Activated T-cell treated with anti-CD3 and anti-CD28 coated beads for 24 hours (primary cell): Measurements from ENCODE around the gene KIAA0930.
"Not testable (repeated sequence)": the region's sequence is repeated elsewhere in the genome, so short reads cannot be mapped to it uniquely, and the experiment has no call there.

ENCODE experiments used
- DNase-seq: peaks from one replicate; pipeline ENCODE4 v3.0.0-alpha.2; 2020; ENCODE audit warnings: low read depth

Gene KIAA0930

GRCh38 chr22:45240810-45241631, at the start of gene KIAA0930:
Gene KIAA0930 (minus strand): TSS chr22:45240894. CDS start chr22:45240703, 191 bp downstream.
- DNase-seq: peak; percentile 71

GRCh38 chr22:45286854-45287551, 46.3 kb upstream of the KIAA0930 start:
- DNase-seq: no peak

DNA sequence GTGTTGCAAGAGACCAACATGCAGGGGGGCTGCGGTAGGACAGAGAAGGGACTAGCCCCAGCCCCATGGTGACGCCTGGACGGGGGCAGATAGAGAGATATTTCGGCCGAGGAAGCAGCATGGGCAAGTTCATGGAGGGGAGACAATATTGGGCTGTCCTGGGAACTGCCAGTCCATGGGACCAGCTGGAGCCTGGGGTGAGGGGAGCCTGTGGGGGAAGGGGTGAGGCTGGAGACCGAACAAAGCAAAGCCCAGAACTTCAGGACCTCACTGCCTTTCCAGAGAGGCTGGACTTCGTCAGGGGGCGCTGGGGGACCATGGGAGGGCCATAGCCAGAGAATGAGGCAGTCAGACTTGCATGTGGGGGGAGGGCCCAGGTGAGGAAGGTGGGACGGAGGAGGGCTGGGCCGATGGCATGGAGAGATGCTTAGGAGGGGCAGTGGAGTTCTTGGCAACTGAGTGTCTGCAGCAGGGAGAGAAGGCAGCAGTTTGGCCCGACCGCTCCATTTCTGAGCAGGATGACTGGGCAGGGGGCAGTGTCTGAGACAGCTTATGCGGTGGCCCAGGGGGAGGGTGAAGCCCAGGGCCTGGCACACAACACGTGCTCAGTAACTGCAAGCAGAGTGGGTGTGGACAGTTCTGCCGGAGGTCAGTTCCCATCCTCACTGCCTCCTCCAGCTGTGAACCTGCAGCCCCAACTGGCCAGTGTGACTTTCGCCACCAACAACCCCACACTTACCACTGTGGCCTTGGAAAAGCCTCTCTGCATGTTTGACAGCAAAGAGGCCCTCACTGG, 44.8 kb upstream of the KIAA0930 start:
- no peak for DNase-seq

- peak; percentile 30 for DNase-seq
Observed at GRCh38 chr22:45284705-45285262, 44.1 kb upstream of the KIAA0930 start, which contains the start of gene UPK3A. Gene UPK3A (plus strand): TSS chr22:45284949. CDS start chr22:45285014, 65 bp downstream.

DNA sequence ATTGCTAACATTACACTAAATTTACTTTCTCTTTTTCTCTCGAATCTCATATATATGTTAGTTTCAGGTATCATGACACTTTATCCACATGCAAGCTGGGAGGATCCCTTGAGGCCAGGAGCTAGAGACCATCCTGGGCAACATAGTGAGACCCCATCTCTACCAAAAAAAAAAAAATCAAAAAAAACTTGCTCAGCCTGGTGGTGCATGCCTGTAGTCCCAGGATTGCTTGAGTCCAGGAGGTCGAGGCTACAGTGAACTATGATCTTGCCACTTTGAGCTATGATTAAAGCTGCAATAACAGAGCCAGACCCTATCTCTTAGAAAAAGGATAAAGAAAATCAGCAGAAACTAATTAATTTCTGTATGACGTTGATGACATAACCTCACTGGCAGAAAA, 40.3 kb upstream of the KIAA0930 start:
- DNase-seq: no peak

GRCh38 chr22:45280587-45280980, 39.9 kb upstream of the KIAA0930 start:
- no peak for DNase-seq

DNA sequence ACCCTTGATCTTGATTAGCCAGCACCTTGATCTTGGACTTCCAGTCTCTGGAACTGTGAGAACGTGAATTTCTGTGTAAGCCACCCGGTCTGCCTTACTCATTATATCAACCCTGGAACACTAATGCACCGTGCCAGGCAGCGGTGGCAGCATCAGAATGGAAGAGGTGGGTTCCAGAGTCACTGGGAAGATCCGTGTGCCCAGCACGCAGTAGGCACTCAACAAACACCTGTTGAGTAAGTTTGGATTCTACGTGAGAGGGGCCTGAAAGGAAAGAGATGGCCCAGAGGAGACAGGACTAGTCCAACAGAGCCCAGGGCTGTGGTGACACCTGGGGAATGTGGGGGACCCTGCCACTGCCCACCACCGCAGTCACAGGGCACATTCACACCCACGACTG, 37.4 kb upstream of the KIAA0930 start:
- no peak for DNase-seq

GRCh38 chr22:45277720-45278119, 37.0 kb upstream of the KIAA0930 start:
- not testable (repeated sequence) for DNase-seq

DNA sequence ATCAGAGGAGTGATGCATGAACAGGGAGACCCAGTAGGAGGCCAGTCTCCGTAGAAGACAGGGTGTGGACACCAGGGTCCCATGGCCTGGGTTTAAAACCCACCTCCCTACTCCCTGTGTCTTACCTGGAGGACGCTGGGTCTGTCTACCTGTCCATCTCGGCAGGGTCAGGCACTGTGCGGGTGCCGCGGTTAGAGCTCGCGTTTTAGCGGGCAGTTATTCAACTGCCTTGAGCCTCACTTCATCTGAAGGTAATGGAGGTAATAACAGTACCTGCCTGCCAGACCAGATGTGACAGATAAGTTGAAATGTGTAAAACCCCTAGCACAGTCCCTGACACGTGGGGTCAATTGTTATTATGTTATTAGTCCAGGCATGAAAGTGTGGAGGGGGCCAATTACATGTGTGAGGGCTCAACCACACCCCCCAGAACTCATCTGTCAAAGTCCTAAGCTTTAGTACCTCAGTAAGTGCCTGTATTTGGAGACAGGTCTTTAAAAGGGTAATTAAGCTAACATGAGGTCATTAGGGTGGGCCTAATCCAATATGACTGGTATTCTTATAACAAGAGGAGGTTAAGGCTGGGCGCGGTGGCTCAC, 35.9 kb upstream of the KIAA0930 start:
- no peak for DNase-seq

DNA sequence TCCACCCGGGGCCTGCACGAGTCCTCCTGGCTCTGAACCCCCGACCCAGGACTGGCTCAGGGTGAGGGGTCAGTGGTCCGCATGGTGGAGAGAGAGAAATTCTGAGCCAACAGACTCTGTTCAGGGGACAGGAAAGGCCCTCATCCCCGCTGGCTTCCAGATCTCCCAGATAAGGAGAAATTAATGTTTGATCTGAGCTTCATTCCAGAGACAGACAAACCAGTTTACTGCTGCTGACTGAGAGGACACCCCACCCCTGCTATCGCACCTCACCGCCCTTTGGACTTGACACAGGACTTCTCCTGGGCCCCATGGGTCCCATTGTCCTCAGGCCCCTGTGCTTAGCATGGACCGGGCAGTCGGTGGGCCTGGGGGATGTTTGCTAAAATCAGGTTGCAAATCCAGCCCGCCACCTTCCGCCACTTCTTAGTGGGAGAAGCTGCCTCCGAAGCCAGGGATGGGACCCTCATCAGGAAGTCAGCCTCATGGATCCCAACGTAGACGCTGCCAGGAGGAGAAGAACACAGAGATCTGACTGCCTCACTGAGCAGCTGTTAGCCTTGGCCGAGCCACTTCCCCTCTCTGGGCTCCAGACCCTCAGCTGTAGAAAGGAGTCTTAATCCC, 32.9 kb upstream of the KIAA0930 start:
- no peak for DNase-seq

- no peak for DNase-seq
Observed at GRCh38 chr22:45272498-45272897, 31.8 kb upstream of the KIAA0930 start.

DNA sequence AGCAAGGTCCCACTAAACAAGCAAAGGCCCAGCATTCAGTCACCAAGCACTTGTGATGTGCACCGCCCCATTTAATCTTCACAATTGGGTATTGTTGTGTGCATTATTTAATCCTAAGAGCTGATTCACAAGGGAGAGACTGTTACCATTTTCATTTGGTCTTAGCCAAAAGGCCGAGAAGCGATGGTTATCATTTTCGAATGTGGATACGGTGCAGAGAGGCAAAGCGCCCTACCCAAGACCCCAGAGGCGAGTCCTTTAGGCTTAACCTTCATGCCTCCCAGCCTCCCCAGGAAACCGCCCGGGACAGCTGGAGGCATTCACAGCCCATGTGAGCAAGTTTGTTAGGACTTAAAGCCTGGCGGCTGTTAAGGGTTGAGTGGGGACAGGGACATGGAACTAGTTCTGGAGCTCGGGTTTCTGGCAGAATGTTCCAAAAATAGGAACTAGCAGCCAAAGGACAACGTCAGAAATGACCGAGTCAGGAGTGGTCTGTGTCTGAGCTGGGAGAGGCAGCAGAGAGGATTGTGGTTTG, 31.0 kb upstream of the KIAA0930 start:
- DNase-seq: no peak

DNA sequence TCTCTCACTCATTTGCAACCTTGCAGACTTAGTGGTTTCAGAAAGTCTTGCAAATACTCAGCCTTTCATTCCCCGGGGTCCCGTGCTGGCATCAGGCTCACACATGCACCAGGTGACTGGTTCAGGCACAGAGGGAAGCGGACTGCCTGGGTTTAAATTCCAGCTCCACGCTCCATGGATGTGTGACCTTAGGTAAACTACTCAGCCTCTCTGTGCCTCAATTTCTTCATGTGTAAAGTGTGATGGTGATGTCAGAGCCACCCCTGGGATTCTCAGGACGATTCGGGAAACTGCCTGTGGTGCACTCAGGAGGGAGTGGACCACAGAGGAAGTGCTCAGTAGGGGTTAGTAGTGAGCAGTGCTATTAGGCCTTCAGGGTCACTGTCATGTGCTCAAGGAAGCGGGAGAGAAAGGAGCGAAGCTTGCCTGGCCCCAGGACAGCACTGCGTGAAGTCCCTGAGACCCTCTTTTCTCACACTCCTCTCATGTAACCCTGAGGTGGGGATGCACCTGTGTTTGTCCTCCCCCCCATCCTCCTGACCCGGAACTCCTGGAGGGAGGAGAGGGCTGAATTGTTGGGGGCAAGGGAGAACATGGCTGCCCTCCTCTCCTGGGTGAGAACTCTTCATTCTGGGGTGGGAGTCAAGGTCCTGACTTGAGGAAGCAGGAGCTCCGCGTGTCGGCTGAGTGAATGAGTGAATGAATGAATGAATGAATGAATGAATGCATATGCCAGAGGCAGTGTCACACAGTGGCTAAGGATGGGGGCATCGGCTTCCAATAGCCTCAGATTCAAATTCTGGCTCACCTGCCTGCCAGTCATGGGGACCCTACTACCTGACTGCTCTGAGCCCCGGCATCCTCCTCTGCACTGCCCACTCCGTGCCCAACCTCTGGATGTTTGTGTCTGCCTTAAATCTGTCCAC, 29.7 kb upstream of the KIAA0930 start:
- no peak for DNase-seq

- DNase-seq: peak; percentile 77
Observed at GRCh38 chr22:45268958-45269844, 28.5 kb upstream of the KIAA0930 start.

DNA sequence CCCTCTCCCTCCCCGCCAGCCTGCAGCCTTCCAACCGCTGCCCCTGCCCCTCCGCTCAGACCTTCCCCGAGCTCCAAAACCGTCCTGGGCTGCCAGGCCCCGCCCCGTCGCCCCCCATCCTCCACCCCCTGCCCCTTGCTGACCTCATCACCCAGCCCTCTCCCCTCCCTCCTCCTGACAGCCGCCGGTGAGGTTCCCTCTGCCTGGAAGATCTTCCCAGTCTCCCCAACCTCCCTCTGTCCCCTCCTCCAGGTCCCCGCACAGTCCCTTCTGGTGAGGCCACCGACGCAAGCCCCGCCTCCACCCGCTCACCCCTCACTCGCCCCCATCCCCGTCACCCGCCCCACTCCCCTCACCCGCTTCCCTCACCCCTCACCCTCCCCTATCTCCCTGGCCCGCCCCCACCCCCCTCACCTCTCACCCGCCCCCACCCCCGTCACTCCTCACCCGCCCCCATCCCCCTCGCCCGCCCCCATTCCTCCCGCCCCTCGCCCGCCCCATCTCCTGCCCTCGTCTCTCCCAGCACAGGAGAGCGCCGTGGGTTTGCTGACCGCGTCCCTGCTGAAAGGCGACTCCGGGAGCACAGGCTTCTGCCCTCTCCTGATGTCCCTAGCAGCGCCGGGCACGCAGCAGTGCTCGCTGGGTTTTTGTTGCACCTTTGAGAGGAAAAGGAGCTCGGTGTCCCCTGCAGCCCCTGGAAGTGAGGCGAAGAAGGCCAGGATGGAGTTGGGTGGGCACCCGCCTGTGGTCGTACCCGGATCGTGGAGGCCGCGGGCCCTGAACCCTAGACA, 27.7 kb upstream of the KIAA0930 start:
- no peak for DNase-seq

GRCh38 chr22:45265535-45265934, 24.8 kb upstream of the KIAA0930 start:
- DNase-seq: no peak

DNA sequence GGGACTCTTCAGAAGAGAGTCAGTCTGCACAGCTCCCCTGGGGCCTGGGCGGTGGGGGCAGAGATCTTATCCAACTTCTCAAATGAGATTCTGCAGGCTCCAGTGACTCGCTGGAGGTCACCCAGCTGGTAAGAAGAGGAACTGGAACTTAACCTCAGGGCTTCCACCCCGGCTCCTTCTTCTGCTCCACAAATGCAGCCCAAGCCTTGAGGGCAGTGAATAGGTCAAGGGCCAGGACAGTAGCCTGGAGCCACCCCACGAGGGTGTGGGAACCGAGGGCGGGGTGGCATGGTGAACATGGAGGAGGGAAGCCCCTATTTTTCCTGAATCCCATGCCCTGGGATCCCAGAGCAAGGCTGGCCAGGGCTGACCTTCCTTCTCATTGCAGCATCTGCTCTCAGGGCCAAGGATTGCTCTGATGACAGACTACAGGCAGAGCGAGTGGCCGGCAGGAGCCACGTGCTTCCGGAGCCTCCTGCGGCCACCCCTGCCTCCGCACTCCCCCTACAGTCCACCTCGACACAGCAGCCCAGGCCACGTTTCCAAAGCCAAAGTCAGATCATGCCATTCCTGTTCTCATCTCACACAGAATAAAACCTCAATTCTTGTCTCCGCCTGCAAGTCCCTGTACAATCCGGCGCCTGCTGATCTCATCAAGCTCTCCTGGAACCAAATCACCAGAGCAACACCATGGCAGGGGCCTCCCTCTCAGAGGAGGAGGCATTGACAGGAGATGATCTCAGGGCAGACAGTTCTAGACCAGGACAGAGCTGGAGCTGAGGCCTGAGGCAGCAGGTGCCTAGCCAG, 23.0 kb upstream of the KIAA0930 start:
- no peak for DNase-seq
